GM12878 (cell line): ENCODE data around the gene APCDD1. TPM values are rescaled to one million over a fixed set of nuclear protein-coding genes. Genes with fewer than 3 reads are reported as not detected.

Experiments used
- ATAC-seq: fragments of 200-7000 bp; cut with Tn5 transposase; 3 replicates; pipeline ENCODE4 v1.9.1; 2020; ENCODE audit warnings: mild to moderate bottlenecking, moderate library complexity
- BruUV-seq: library from RNA; stranded (reverse); fragments of 400-500 nt; replicated peaks from 2 replicates; lab custom pipeline; 2021; lab: Mats Ljungman, UMichigan
- CTCF ChIA-PET: fragments of 300-600 bp; sonication (Branson Sonifier 250); formaldehyde crosslinking; extraction: SDS; loops from one replicate; lab custom pipeline; 2021; ENCODE audit warnings: inconsistent platforms; lab: Yijun Ruan, JAX
- POLR2A ChIA-PET: fragments of 350-600 bp; formaldehyde crosslinking; extraction: SDS; loops from one replicate; lab custom pipeline; 2021; ENCODE audit warnings: inconsistent platforms; lab: Charles Lee
- RAD21 ChIA-PET: fragments of 300-600 bp; sonication (Branson Sonifier 250); formaldehyde crosslinking; loops from one replicate; lab custom pipeline; 2023; ENCODE audit warnings: antibody characterized with exemption; ENCODE audit not compliant: unreplicated experiment; lab: Charles Lee
- SMC1A ChIA-PET: fragments of 300-600 bp; sonication (Branson Sonifier 250); formaldehyde crosslinking; loops from one replicate; lab custom pipeline; 2023; ENCODE audit not compliant: unreplicated experiment, uncharacterized antibody; lab: Charles Lee
- DNase-seq: peaks from one replicate; pipeline ENCODE4 v3.0.0-alpha.2; 2011; ENCODE audit warnings: low read depth, low spot score
- FAIRE-seq: peaks from 3 replicates; lab custom pipeline; 2011; peaks lifted over from hg19 to GRCh38; lab: Jason Lieb, UNC
- H2AFZ ChIP-seq: 2 replicates; pipeline ENCODE4 v1.6.0; 2011; ENCODE audit warnings: low read depth, low read length, control low read depth; ENCODE audit not compliant: control insufficient read depth
- H3K27ac ChIP-seq: 2 replicates; pipeline ENCODE4 v1.5.1; 2011; ENCODE audit warnings: control low read depth; ENCODE audit not compliant: control insufficient read depth, insufficient read depth
- H3K27me3 ChIP-seq, 2 experiments: replicated peaks in 1 of 2; 2 replicates each; pipeline versions ENCODE4 v1.6.0 to v1.6.1; 2011; ENCODE audit warnings: low read length in 1 of 2; ENCODE audit not compliant: control insufficient read depth in 2 of 2, insufficient read depth in 2 of 2
- H3K36me3 ChIP-seq, 2 experiments: 2 replicates each; pipeline ENCODE4 v1.5.1; 2011; ENCODE audit warnings: low read length in 1 of 2; ENCODE audit not compliant: control insufficient read depth in 2 of 2, insufficient read depth in 2 of 2
- H3K4me1 ChIP-seq: 2 replicates; pipeline ENCODE4 v1.6.1; 2011; ENCODE audit warnings: mild to moderate bottlenecking, low read length, moderate library complexity, mixed read lengths; ENCODE audit not compliant: control insufficient read depth, insufficient read depth
- H3K4me2 ChIP-seq: 2 replicates; pipeline ENCODE4 v1.6.0; 2011; ENCODE audit warnings: control low read depth; ENCODE audit not compliant: control insufficient read depth, insufficient read depth
- H3K4me3 ChIP-seq: fragments of 200-600 bp; sonication (generic); 2 replicates; pipeline ENCODE4 v1.5.1; 2016
- H3K79me2 ChIP-seq: 2 replicates; pipeline ENCODE4 v1.6.0; 2011; ENCODE audit warnings: low read length; ENCODE audit not compliant: control insufficient read depth, insufficient read depth
- H3K9ac ChIP-seq: 2 replicates; pipeline ENCODE4 v1.8.0; 2011; ENCODE audit warnings: low read length, control low read depth, mixed read lengths; ENCODE audit not compliant: control insufficient read depth, insufficient read depth
- H3K9me3 ChIP-seq: replicated peaks from 3 replicates; pipeline ENCODE4 v1.5.1; 2011; ENCODE audit warnings: mild to moderate bottlenecking, low read length; ENCODE audit not compliant: control insufficient read depth, insufficient read depth
- H4K20me1 ChIP-seq: 2 replicates; pipeline ENCODE4 v1.6.0; 2011; ENCODE audit not compliant: control insufficient read depth, insufficient read depth
- BCL11A ChIP-seq: IDR thresholded peaks from 2 replicates; pipeline ENCODE4 v1.6.1; 2011; ENCODE audit warnings: low read depth, low read length
- BCL3 ChIP-seq: IDR thresholded peaks from 2 replicates; pipeline ENCODE4 v1.6.1; 2011; ENCODE audit warnings: borderline replicate concordance, low read depth, mild to moderate bottlenecking, moderate library complexity, low read length; ENCODE audit not compliant: insufficient read depth, poor library complexity, severe bottlenecking
- CEBPB ChIP-seq, 2 experiments: fragments of 150-350 bp in 1 of 2; IDR thresholded peaks; 2 replicates each; pipeline ENCODE4 v1.6.1; 2012 to 2014; ENCODE audit warnings: low read depth in 2 of 2, low read length in 2 of 2, borderline replicate concordance in 1 of 2, inconsistent platforms in 1 of 2
- DPF2 ChIP-seq: fragments of 450-650 bp; IDR thresholded peaks from 2 replicates; pipeline ENCODE4 v1.6.1; 2017; ENCODE audit warnings: mild to moderate bottlenecking
- ETV6 ChIP-seq, 2 experiments: fragments of 450-650 bp in 1 of 2; IDR thresholded peaks in 1 of 2; conservative IDR thresholded peaks in 1 of 2; 2 replicates each; pipeline ENCODE4 v1.6.1; 2014; ENCODE audit warnings: antibody characterized with exemption in 1 of 2, borderline replicate concordance in 1 of 2, low read depth in 1 of 2, mild to moderate bottlenecking in 1 of 2, moderate library complexity in 1 of 2
- IRF5 ChIP-seq: fragments of 450-650 bp; IDR thresholded peaks from 2 replicates; pipeline ENCODE4 v1.6.1; 2017; ENCODE audit warnings: borderline replicate concordance
- MYB ChIP-seq: fragments of 150-350 bp; IDR thresholded peaks from 2 replicates; pipeline ENCODE4 v1.6.1; 2014; ENCODE audit warnings: mild to moderate bottlenecking, low read depth, low read length, borderline replicate concordance
- NBN ChIP-seq: fragments of 450-650 bp; IDR thresholded peaks from 2 replicates; pipeline ENCODE4 v1.6.1; 2016
- NFXL1 ChIP-seq: fragments of 450-650 bp; IDR thresholded peaks from 2 replicates; pipeline ENCODE4 v1.6.1; 2017; ENCODE audit warnings: antibody characterized with exemption, mild to moderate bottlenecking, borderline replicate concordance
- NRF1 ChIP-seq: conservative IDR thresholded peaks from 2 replicates; pipeline ENCODE4 v1.6.1; 2011; ENCODE audit warnings: mild to moderate bottlenecking, low read depth, low read length, improper control_type of control experiment
- RAD51 ChIP-seq: fragments of 450-650 bp; IDR thresholded peaks from 2 replicates; pipeline ENCODE4 v1.6.1; 2016; ENCODE audit warnings: moderate library complexity, mild to moderate bottlenecking, inconsistent platforms
- RUNX3 ChIP-seq: IDR thresholded peaks from 2 replicates; pipeline ENCODE4 v1.6.1; 2012; ENCODE audit warnings: low read length, inconsistent platforms
- SIN3A ChIP-seq: IDR thresholded peaks from 2 replicates; pipeline ENCODE4 v1.6.1; 2012; ENCODE audit warnings: low read depth, low read length, improper control_type of control experiment
- TBL1XR1 ChIP-seq: IDR thresholded peaks from 2 replicates; pipeline ENCODE4 v1.6.1; 2012; ENCODE audit warnings: low read depth, low read length, improper control_type of control experiment
- WRNIP1 ChIP-seq: IDR thresholded peaks from 2 replicates; pipeline ENCODE4 v1.6.1; 2011; ENCODE audit warnings: low read depth, low read length, improper control_type of control experiment, borderline replicate concordance
- ZNF384 ChIP-seq: IDR thresholded peaks from 2 replicates; pipeline ENCODE4 v1.6.1; 2012; ENCODE audit warnings: low read depth, mild to moderate bottlenecking, low read length, improper control_type of control experiment, borderline replicate concordance
- WGBS: methylation state at CpG from one replicate; pipeline ENCODE4 v1.1.6; 2016; ENCODE audit warnings: low lambda C conversion rate; ENCODE audit not compliant: insufficient replicate concordance, insufficient coverage; ENCODE audit errors: missing lambda C conversion rate; 5-methylcytosine and 5-hydroxymethylcytosine counted together
- in situ Hi-C: fragments of 300-500 bp; cut with MboI; formaldehyde crosslinking; loops from 9 replicates; pipeline ENCODE4 v1.14.3; 2018; ENCODE audit warnings: mixed read lengths
- intact Hi-C: fragments of 100-400 bp; cut with micrococcal nuclease; formaldehyde crosslinking; loops from one replicate; pipeline ENCODE4 v1.14.2; 2022; ENCODE audit not compliant: unreplicated experiment
- polyA plus RNA-seq, 11 experiments: library from polyadenylated mRNA; depleted of rRNA in 4 of 11; unstranded in 6 of 11; stranded (reverse) in 5 of 11; fragments of >200 nt; fragmentation: Nextera tagmentation in 4 of 11; fragmentation: Illumina TruSeq in 1 of 11; extraction: Ambion mirVana in 4 of 11; extraction: Trizol in 1 of 11; gene quantifications; 1 replicate in 1 of 11; 2 replicates in 10 of 11; pipeline versions ENCODE4 v1.2.1 to v1.2.3, GENCODE V29; 2011 to 2016; ENCODE audit warnings: inconsistent platforms in 2 of 11, missing spikeins in 2 of 11, low read depth in 1 of 11
- total RNA-seq, 4 experiments: library from RNA; depleted of rRNA in 3 of 4; stranded (reverse); fragments of >200 nt in 3 of 4; fragmentation: Illumina TruSeq in 1 of 4; extraction: Trizol in 1 of 4; gene quantifications; 2 replicates each; pipeline versions ENCODE4 v1.2.1 to v1.2.3, GENCODE V29; 2013 to 2021

APCDD1 gene
- total and polyA plus RNA-seq, 10 of the 15 experiments (the other 5 are each of a cell fraction or from before 2014, with no cell fraction given), result not detected

- in situ Hi-C loops (no loop called here), intact Hi-C loops (no loop called here)
- H3K27me3 ChIP-seq, result no peaks in the 10 kb centered on the region
- H3K79me2 ChIP-seq, result no peaks in the 10 kb centered on the region
- no peak overlapping the region for H3K4me3 ChIP-seq
- no peaks in the 10 kb centered on the region for H3K4me1 ChIP-seq
- H3K4me2 ChIP-seq, result no peak overlapping the region
- BruUV-seq, result no TSS peak
- H3K9me3 ChIP-seq, result no peaks in the 10 kb centered on the region
- H4K20me1 ChIP-seq, result no peaks in the 10 kb centered on the region
- DNase-seq, result no peak
- H3K36me3 ChIP-seq, result no peaks in the 10 kb centered on the region
- RAD21 ChIA-PET, result no interaction called here
- CTCF ChIA-PET, result no interaction called here
- no peak for ATAC-seq
- SMC1A ChIA-PET, result interaction anchor here (0.6 to 1.0 kb wide), 4 partner anchors 18 to 1165 kb away, joined by 3 read pairs; no protein-coding TSS in a partner anchor
- 18% methylated on average over 3 of the region's 3 CpGs for WGBS
- FAIRE-seq, result no peak
- no peak overlapping the region for H3K27ac ChIP-seq
- TF ChIP-seq BCL11A (no peak), RUNX3 (no peak), NBN (no peak), IRF5 (no peak), SIN3A (no peak), ZNF384 (no peak), NRF1 (no peak), WRNIP1 (no peak), RAD51 (no peak), MYB (no peak), TBL1XR1 (no peak), NFXL1 (no peak), BCL3 (no peak), DPF2 (no peak), CEBPB (IDR thresholded peaks at IDR 0.05; ENCODE audit: borderline replicate concordance in 1 of 2, low read depth in 2 of 2, low read length in 2 of 2) (no peak), ETV6 (conservative IDR thresholded peaks at IDR 0.05 in 1 of 2, IDR thresholded peaks at IDR 0.05 in 1 of 2; ENCODE audit: borderline replicate concordance in 1 of 2, low read depth in 1 of 2) (no peak)
- POLR2A ChIA-PET, result no interaction called here
- H2AFZ ChIP-seq, result no peak overlapping the region
- no peak overlapping the region for H3K9ac ChIP-seq
These were observed 37.2 kb upstream of the APCDD1 start for GRCh38 chr18:10417191-10417590.
